ENCODE data around the gene ADGRA3.

ADGRA3 gene

GRCh38 chr4:22430626-22431025 lies 85.2 kb downstream of the ADGRA3 start:
- TF ChIP-seq CTCF (IDR thresholded peaks at IDR 0.05; ENCODE audit: insufficient read depth, low read depth, low read length, missing control alignments), result no peak
- no peak for DNase-seq (ENCODE audit: low read depth)

DNA sequence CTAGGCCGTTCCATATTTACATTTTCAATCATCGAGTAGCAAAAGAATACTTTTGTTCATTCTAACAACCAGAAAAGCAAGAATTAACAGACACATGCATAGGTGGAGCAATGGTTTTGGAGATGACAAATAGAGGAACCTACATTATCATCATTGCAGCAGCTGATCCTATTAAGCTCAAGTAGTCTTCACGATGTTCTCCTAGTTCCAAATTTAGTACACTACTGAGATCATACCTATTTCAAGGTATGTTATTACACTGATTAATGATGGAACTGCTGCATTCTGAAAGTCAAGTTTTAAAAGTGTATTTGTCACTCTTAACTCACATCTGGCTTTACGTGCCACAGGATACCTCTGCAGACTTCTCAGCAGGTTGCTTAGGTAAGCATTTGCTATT lies 87.4 kb downstream of the ADGRA3 start:
- no peak for DNase-seq (ENCODE audit: low read depth)
- no peak overlapping the region for H3K4me3 ChIP-seq (ENCODE audit: low read length)
- no peak for TF ChIP-seq CTCF (IDR thresholded peaks at IDR 0.05; ENCODE audit: insufficient read depth, low read depth, low read length, missing control alignments)

More at GRCh38 chr4:22430626-22431025, 85.2 kb downstream of the ADGRA3 start:
- H3K4me3 ChIP-seq (ENCODE audit: low read length), result no peak overlapping the region

GRCh38 chr4:22427675-22428074 lies 88.2 kb downstream of the ADGRA3 start:
- no peak for DNase-seq (ENCODE audit: low read depth)
- TF ChIP-seq CTCF (IDR thresholded peaks at IDR 0.05; ENCODE audit: insufficient read depth, low read depth, low read length, missing control alignments), result no peak
- no peak overlapping the region for H3K4me3 ChIP-seq (ENCODE audit: low read length)

DNA sequence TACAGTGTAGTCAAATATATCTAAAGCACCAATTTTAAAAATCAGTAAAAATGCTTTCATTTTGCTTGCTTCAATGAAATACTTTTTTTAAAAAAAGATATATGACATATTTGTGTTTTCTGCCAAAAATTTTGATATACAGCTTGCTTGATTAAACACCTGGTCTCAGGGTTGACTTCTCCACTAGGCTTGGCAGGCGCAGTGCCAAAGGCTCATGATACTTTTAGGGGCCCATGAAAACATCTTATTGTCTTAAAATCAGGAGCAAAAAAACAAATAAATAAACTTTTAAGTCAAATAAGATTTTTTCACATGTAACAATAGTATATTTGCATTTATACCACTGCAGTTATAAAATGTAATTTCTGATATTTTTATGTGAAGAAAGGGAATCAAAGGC lies 95.6 kb downstream of the ADGRA3 start:
- no peak for DNase-seq (ENCODE audit: low read depth)
- no peak for TF ChIP-seq CTCF (IDR thresholded peaks at IDR 0.05; ENCODE audit: insufficient read depth, low read depth, low read length, missing control alignments)
- H3K4me3 ChIP-seq (ENCODE audit: low read length), result no peak overlapping the region

DNA sequence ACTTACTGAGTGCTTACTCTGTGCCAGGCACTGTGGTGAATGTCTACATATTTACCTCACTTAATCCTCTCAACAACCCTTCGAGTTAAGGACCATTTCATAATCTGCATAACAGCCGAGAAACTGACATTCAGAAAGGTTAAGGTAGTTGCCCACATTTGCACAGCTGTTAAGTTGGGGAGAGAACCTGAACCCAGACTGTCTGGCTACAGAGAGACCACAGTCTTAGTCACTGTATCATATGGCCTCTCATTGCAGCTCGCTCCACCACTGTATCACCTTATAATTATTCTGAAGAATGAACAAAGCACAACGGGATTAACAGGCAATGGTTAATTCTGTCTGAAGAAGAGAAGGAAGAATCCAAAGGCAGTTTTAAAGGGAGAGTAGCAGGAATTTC lies 98.5 kb downstream of the ADGRA3 start:
- H3K4me3 ChIP-seq (ENCODE audit: low read length), result no peak overlapping the region
- no peak for TF ChIP-seq CTCF (IDR thresholded peaks at IDR 0.05; ENCODE audit: insufficient read depth, low read depth, low read length, missing control alignments)
- no peak for DNase-seq (ENCODE audit: low read depth)

DNA sequence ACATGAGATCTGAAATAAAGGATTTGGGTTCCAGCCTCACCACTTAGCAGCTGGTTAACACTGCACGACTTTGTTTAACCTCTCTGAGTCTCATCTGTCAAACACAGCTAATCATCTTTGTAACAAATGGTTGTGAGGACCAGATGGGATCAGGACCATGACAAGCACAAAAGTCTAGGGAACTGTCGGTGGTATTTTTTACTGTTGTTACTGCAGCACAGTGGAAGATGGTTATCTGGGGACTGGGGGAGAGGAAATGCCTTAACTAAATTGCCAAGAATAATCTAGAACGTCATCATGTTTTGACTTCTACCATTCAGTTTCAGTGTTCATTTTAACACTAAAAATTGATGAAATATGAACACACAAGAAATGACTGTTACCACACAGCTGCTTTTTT lies 99.5 kb downstream of the ADGRA3 start:
- no peak overlapping the region for H3K4me3 ChIP-seq (ENCODE audit: low read length)
- no peak for DNase-seq (ENCODE audit: low read depth)
- no peak for TF ChIP-seq CTCF (IDR thresholded peaks at IDR 0.05; ENCODE audit: insufficient read depth, low read depth, low read length, missing control alignments)

- TF ChIP-seq CTCF (IDR thresholded peaks at IDR 0.05; ENCODE audit: insufficient read depth, low read depth, low read length, missing control alignments), result no peak
- DNase-seq (ENCODE audit: low read depth), result no peak
- H3K4me3 ChIP-seq (ENCODE audit: low read length), result no peak overlapping the region
Observed at GRCh38 chr4:22414833-22415232, 101.0 kb downstream of the ADGRA3 start.
